Measurements from ENCODE around the gene TIMM23.
"Not testable (repeated sequence)": the region's sequence is repeated elsewhere in the genome, so short reads cannot be mapped to it uniquely, and the experiment has no call there.

The TIMM23 gene

DNA sequence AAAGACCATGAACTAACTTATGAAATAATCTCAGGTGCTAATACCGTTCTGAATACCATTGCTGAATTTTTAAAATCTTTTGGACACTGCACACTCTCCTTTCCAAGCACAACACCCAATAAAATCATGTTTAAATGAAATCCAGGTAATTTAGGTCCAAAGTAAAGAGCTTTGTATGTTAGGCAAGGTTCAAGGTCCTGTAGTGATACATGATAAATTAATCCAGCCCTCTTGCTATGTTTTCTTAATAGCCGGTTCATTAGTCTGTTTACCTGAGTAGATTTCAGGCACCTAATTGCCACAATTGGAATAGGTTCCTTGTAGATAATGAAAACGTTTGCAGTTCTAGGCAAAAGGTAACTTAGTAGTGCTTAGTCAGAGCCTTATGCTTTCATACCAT lies 13.3 kb downstream of the TIMM23 start:
- in situ Hi-C loops (cut with HindIII; ENCODE audit: low sequenced_read_pairs) = not testable (repeated sequence)

DNA sequence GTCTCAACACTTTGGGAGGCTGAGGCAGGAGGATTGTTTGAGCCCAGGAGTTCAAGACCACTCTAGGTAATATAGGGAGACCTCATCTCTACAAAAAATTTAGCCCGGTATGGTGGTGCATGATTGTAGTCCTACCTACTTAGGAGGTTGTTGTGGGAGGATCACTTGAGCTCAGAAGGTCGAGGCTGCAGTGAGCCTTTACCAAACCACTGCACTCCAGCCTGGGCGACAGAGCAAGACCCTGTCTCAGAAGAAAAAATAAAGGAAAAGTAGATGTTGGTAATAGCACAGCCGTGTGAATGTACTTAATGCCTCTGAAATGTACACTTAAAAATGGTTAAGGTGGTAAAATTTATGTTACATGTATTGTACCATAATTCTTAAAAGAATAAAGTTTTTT lies 25.3 kb downstream of the TIMM23 start:
- in situ Hi-C loops (cut with HindIII; ENCODE audit: low sequenced_read_pairs) = no loop called here

DNA sequence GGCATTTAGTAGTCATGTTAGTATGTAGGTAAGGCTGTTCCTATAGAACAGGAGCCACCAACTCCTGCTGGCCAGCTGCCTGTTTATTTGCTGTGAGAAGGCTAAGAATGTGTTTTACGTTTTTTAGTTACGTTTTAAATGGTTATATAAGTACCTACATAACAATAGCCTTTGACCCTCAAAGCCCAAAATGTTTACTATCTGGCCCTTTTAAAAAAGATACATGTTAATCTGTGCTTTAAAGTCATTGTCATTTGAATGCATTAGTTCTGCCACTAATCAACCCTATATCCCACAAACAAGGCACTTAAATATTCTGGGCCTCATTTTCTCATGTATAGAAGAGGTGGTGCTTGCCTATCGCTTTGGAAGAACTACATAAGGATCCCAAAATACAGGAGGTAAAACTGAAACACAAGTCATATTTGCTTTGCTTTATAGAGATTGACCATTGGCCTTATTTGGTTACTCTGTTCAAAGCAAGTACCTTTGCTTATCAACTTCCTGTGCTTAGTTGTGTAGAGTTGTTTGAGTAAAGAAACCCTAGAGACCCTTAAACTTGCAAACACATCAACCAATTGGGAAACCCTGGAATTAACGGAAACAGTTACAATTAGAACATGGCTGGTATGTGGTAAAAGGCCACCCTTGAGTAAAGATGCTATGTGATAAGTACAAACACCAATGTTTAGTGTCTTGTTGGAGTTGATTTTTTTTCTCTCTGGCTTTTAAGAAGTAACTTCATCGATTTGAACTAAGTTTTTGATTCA lies 25.9 kb downstream of the TIMM23 start:
- in situ Hi-C loops (cut with HindIII; ENCODE audit: low sequenced_read_pairs) = no loop called here

GRCh38 chr10:45999955-46000354 lies 27.7 kb downstream of the TIMM23 start:
- in situ Hi-C loops (cut with HindIII; ENCODE audit: low sequenced_read_pairs) = not testable (repeated sequence)

- in situ Hi-C loops (cut with HindIII; ENCODE audit: low sequenced_read_pairs) = no loop called here
Observed at GRCh38 chr10:46000538-46000937, 28.2 kb downstream of the TIMM23 start.

- in situ Hi-C loops (cut with HindIII; ENCODE audit: low sequenced_read_pairs) = no loop called here
Observed at GRCh38 chr10:46001187-46001756, 29.0 kb downstream of the TIMM23 start.

- in situ Hi-C loops (cut with HindIII; ENCODE audit: low sequenced_read_pairs) = not testable (repeated sequence)
Observed at GRCh38 chr10:46002189-46002687, 29.9 kb downstream of the TIMM23 start.

GRCh38 chr10:46002916-46003693 lies 30.8 kb downstream of the TIMM23 start:
- in situ Hi-C loops (cut with HindIII; ENCODE audit: low sequenced_read_pairs) = no loop called here

DNA sequence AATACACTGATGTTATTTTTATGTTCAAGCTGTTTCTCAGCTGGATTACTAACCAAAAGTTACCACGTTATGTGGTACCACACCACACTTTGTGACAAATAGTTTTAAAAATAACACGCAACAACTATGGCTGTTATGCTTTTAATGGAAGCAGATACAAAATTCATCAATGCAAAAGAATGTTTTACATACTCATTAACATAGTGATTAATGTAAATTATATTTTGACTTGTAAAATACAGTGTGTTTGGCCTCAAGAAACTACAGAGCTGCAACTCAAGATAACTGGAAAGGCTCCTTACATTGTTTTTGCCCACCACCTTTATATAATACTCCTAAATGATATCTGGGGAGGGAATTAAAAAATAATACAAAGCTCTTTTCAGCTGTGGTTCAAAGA lies 32.7 kb downstream of the TIMM23 start:
- in situ Hi-C loops (cut with HindIII; ENCODE audit: low sequenced_read_pairs) = no loop called here

DNA sequence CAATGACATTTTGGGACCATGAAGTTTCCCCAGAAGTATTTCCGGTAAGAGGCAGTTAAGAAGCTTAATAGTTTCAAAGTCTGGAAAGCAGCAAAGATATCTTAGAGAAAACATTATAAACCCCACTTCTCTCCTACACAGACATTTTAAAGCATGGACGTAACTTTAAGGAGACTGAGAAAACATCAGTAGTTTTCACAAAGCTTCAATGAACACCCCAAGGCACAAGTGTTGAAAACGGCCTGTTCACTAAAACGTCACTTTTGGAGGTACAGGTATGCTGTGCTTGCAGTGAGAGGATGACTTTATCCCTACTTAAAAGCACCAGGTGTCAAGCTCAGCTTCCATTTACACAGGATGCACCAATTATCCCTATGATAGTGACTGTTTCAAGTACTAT lies 33.1 kb downstream of the TIMM23 start:
- in situ Hi-C loops (cut with HindIII; ENCODE audit: low sequenced_read_pairs) = no loop called here

GRCh38 chr10:46006219-46006618 lies 33.9 kb downstream of the TIMM23 start:
- in situ Hi-C loops (cut with HindIII; ENCODE audit: low sequenced_read_pairs) = no loop called here

- in situ Hi-C loops (cut with HindIII; ENCODE audit: low sequenced_read_pairs) = no loop called here
Observed at GRCh38 chr10:46012746-46013145, 40.5 kb downstream of the TIMM23 start.

DNA sequence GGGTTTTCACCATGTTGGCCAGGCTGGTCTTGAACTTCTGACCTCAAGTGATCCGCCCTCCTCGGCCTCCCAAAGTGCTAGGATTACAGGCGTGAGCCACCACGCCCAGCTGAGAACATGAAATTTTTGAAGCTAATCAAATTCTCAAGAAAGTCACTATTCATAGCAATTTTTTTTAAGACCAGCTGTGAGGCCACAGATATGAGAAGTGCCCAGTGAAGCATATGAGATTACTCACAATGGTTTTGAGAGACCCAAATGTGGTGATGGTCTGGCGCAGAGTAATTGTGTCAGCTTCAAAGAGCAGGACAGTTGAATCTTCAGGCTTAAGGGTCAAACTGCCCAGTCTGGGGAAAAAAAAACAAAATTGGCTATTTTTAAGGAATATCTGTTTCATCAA lies 41.9 kb downstream of the TIMM23 start:
- in situ Hi-C loops (cut with HindIII; ENCODE audit: low sequenced_read_pairs) = no loop called here

GRCh38 chr10:46014683-46015405 lies 42.6 kb downstream of the TIMM23 start:
- in situ Hi-C loops (cut with HindIII; ENCODE audit: low sequenced_read_pairs) = no loop called here

- in situ Hi-C loops (cut with HindIII; ENCODE audit: low sequenced_read_pairs) = no loop called here
Observed at GRCh38 chr10:46016190-46016589, 43.9 kb downstream of the TIMM23 start.

DNA sequence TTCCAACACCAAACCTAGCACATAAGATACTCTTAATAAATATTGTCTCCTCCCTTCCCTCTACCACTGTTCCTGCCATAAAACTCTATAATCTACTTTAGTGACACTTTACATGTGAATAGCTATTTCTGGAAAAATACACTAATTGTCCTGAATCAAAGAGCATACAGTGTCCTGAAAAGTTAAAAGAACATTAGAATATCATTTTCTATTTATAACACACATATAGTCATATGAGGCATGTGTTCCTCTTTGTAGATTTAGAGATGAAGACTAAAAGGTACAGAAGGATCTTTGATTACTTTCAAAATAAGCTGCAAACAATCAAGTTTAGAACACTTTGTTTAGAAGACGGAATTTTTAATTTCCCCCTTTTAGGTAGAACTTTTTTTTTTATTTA lies 44.5 kb downstream of the TIMM23 start:
- in situ Hi-C loops (cut with HindIII; ENCODE audit: low sequenced_read_pairs) = no loop called here

DNA sequence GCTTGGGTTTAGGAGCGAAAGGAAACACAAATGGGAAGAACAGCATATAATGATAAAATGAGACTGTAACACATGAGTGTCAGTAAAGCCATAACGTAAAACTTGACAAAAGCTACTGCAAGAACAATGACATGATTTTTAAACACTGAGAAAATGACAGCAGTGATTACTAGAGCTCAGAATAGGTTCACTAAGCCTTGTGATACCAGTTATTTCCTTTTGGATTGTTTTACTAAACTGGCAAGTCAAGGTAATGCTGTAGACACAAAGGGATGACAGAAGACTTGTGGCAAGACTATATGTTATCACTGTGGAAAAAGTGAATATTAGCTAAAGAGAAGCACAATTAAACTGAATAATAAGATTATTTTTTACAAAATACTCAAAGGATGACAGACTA lies 45.4 kb downstream of the TIMM23 start:
- in situ Hi-C loops (cut with HindIII; ENCODE audit: low sequenced_read_pairs) = no loop called here

DNA sequence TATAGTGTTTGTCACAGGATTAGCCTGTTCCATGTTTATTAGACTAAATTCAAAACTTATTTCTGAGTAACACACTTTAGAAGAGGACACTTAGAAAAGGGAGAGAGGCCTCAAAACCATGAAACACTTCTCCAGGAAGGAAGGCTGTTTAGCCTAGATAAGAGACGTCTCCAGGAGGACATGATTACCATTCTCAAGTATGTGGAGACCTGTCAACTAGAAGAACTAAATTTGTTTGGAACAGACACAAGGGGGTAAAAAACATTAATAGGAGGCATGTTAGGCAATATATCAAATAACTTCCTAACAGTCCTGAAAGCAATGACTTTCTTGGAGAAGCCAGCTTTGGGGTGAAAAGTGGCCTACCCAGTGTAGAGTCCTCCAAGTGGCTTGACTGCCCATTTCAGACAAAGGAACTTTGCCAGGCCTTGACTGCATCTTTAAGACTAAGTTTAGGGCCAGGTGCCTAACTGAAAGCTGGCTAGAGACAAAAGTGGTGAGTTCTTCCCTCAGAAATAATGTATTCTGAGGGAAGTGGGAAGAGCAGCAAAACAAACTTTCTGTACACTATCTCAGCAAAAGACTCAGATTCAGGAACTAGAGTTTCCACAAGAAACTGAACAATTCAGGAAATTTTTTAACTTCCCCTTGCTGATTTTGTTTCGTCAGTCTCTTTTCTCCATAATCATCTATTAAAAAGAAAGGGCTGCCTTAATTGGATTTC lies 46.3 kb downstream of the TIMM23 start:
- in situ Hi-C loops (cut with HindIII; ENCODE audit: low sequenced_read_pairs) = no loop called here

GRCh38 chr10:46019177-46019528 lies 46.9 kb downstream of the TIMM23 start:
- in situ Hi-C loops (cut with HindIII; ENCODE audit: low sequenced_read_pairs) = no loop called here

DNA sequence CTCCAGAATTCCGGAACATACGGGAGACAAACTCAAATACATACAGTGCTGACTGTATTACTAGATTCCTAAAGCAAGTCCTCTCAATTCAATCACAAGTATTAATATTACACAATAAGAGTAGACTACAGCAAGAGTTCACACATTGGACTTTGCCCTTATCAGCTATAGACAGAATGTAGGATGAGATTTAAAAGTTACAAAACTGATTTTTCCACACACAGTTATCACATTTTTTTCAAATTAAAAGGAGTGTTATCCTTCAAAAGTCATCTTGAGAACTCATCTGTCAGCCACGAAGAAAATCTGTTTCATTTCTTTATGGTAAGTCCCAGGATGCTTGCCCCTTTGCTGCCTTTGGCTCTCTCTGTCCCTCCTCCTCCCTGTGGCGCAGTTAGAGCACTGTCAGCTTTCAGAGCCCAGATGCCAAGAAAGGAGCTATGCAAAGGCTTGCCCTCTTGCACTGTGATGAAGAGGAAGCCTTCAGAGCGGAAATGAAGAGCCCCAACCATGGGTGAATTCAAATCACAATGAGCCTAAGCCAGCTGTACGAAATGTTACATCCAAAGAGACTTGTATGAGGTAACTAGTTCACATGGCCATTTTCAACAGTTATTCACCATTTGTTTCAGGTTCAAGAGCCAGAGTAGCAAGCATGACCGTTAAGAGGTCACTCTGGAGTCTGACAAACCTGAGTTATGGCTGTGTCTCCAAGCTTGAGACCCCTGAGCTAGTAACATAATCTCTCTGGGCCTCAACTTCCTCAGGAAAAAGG lies 47.5 kb downstream of the TIMM23 start:
- in situ Hi-C loops (cut with HindIII; ENCODE audit: low sequenced_read_pairs) = no loop called here
